ENCODE measurements around the gene GTPBP4. TPM values are rescaled to one million over a fixed set of nuclear protein-coding genes. Genes with fewer than 3 reads are reported as not detected.

The GTPBP4 gene
- total RNA-seq, 2 experiments from 2014 or later = 50.3 to 53.7 TPM

DNA sequence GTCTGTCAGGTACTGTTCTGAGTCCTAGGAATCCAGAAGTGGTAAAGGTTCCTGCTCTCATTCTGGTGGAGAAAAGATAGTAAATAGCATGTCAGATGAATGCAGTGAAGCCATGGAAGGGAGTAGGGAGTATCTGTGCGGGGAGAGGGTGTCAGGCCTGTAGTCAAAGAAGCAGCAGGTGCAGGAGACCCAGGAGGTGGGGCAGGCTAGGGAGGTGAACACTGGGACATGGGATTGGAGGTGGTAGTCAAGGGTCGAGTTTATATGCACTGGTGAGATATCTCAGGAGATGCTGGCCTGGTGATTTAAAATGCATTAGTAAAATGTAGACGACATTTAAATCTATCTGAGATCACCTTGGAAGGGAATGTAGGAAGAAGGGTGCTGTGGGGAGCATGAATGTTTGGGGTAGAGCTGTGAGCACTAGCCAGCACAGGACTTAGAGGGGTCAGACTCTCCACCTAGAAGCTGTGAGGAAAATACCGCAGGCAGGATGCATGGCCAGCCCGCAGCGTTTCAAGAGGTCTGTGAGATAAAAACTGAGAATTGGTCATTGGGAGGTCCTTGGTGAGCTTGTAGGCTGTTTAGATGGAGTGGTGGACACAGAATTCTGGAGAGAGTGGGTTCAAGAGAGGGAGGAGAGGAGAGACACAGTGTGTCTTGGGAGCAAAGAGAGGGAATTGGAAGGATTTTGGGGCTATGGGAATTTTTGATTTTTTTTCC, 6.8 kb downstream of the GTPBP4 start:
- ATAC-seq (ENCODE audit: poor library complexity) = no peak
- H3K27ac ChIP-seq (ENCODE audit: low read depth in 1 of 2, low read length in 2 of 2) = no peak overlapping the region
- Mint-ChIP-seq H3K9me3 (no peaks in the 10 kb centered on the region), H3K27ac (no peak overlapping the region), H3K27me3 (no peaks in the 10 kb centered on the region), H3K36me3 (ENCODE audit: low read depth) (peaks cover 87% of the 10 kb centered on the region), H3K4me3 (no peak overlapping the region), H3K4me1 (ENCODE audit: low read depth) (peaks cover 15% of the 10 kb centered on the region)
- intact Hi-C loops (cut with DNase I, micrococcal nuclease) = no loop called here
- ChIA-PET CTCF (no interaction called here), POLR2A (no interaction called here)
- H3K36me3 ChIP-seq (ENCODE audit: insufficient read depth, low read length) = peaks cover 76% of the 10 kb centered on the region
- no peaks in the 10 kb centered on the region for H3K9me3 ChIP-seq (ENCODE audit: control insufficient read depth in 1 of 2, insufficient read depth in 1 of 2, low read length in 2 of 2)
- TF ChIP-seq, protein P1, sequence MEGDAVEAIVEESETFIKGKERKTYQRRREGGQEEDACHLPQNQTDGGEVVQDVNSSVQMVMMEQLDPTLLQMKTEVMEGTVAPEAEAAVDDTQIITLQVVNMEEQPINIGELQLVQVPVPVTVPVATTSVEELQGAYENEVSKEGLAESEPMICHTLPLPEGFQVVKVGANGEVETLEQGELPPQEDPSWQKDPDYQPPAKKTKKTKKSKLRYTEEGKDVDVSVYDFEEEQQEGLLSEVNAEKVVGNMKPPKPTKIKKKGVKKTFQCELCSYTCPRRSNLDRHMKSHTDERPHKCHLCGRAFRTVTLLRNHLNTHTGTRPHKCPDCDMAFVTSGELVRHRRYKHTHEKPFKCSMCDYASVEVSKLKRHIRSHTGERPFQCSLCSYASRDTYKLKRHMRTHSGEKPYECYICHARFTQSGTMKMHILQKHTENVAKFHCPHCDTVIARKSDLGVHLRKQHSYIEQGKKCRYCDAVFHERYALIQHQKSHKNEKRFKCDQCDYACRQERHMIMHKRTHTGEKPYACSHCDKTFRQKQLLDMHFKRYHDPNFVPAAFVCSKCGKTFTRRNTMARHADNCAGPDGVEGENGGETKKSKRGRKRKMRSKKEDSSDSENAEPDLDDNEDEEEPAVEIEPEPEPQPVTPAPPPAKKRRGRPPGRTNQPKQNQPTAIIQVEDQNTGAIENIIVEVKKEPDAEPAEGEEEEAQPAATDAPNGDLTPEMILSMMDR (IDR thresholded peaks at IDR 0.05) = no peak
- peaks cover 2% of the 10 kb centered on the region for H3K4me1 ChIP-seq (ENCODE audit: insufficient read depth, low read length)
- no peaks in the 10 kb centered on the region for H3K27me3 ChIP-seq (ENCODE audit: control insufficient read depth in 1 of 2, insufficient read depth in 2 of 2, low read length in 2 of 2)
- no peak for DNase-seq
- no peak overlapping the region for H3K4me3 ChIP-seq (ENCODE audit: low read length)

DNA sequence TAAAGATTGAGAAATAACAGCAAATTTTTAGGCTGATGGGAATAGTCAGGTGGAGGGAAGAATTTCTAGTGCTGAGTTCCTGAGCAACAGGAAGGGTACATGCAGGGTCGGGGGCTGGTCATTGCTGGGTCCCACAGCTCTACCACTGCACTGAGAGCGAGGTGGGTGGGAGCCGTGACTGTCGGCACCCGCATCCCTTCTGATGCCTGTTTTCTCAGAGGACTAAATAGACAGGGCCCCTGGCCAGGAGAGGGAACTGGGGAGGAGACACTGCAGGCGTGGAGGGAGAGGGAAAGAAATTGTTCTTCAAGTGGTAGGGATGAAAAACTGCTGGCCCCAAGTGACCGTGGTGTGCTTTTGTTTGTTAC, 7.3 kb downstream of the GTPBP4 start:
- intact Hi-C loops (cut with DNase I, micrococcal nuclease) = no loop called here
- Mint-ChIP-seq H3K4me1 (ENCODE audit: low read depth) (peaks cover 9% of the 10 kb centered on the region), H3K4me3 (no peak overlapping the region), H3K9me3 (no peaks in the 10 kb centered on the region), H3K27me3 (no peaks in the 10 kb centered on the region), H3K36me3 (ENCODE audit: low read depth) (peaks cover 90% of the 10 kb centered on the region), H3K27ac (no peak overlapping the region)
- peaks cover 2% of the 10 kb centered on the region for H3K4me1 ChIP-seq (ENCODE audit: insufficient read depth, low read length)
- ATAC-seq (ENCODE audit: poor library complexity) (no peak), DNase-seq (no peak)
- TF ChIP-seq, protein P1 (IDR thresholded peaks at IDR 0.05) = no peak
- peaks cover 80% of the 10 kb centered on the region for H3K36me3 ChIP-seq (ENCODE audit: insufficient read depth, low read length)
- H3K27ac ChIP-seq (ENCODE audit: low read depth in 1 of 2, low read length in 2 of 2) = no peak overlapping the region
- POLR2A ChIA-PET = no interaction called here
- CTCF ChIA-PET = no interaction called here
- no peaks in the 10 kb centered on the region for H3K27me3 ChIP-seq (ENCODE audit: control insufficient read depth in 1 of 2, insufficient read depth in 2 of 2, low read length in 2 of 2)
- no peaks in the 10 kb centered on the region for H3K9me3 ChIP-seq (ENCODE audit: control insufficient read depth in 1 of 2, insufficient read depth in 1 of 2, low read length in 2 of 2)
- H3K4me3 ChIP-seq (ENCODE audit: low read length) = no peak overlapping the region

DNA sequence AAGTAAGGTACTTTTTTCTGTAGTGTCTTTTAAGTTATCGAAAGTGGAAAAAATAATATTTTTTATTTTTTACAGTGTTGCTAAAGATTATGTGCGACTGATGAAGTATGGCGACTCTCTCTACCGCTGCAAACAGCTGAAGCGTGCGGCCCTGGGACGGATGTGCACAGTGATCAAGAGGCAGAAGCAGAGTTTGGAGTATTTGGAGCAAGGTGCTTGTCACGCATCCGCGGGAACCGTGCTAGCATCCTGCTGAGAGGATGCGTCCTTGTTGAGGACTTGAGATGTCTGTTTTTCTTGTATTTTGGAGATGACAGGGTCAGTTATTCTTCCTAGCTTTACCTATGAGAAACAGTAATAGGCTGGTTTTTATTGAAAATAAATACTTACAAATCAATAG, 7.8 kb downstream of the GTPBP4 start:
- Histone ChIP-seq H3K4me3 (ENCODE audit: low read length) (no peak overlapping the region), H3K9me3 (ENCODE audit: control insufficient read depth in 1 of 2, insufficient read depth in 1 of 2, low read length in 2 of 2) (no peaks in the 10 kb centered on the region), H3K4me1 (ENCODE audit: insufficient read depth, low read length) (no peaks in the 10 kb centered on the region), H3K27me3 (ENCODE audit: control insufficient read depth in 1 of 2, insufficient read depth in 2 of 2, low read length in 2 of 2) (no peaks in the 10 kb centered on the region), H3K27ac (ENCODE audit: low read depth in 1 of 2, low read length in 2 of 2) (no peak overlapping the region), H3K36me3 (ENCODE audit: insufficient read depth, low read length) (peaks cover 83% of the 10 kb centered on the region)
- ChIA-PET CTCF (no interaction called here), POLR2A (no interaction called here)
- TF ChIP-seq, protein P1 (IDR thresholded peaks at IDR 0.05) = no peak
- no peak for ATAC-seq (ENCODE audit: poor library complexity)
- Mint-ChIP-seq H3K4me3 (no peak overlapping the region), H3K27ac (no peak overlapping the region), H3K4me1 (ENCODE audit: low read depth) (peaks cover 4% of the 10 kb centered on the region), H3K36me3 (ENCODE audit: low read depth) (peaks cover 90% of the 10 kb centered on the region), H3K9me3 (no peaks in the 10 kb centered on the region), H3K27me3 (no peaks in the 10 kb centered on the region)
- DNase-seq = no peak
- intact Hi-C loops (cut with DNase I, micrococcal nuclease) = no loop called here

All from CD4-positive, alpha-beta T cell (primary cell).